Panc1 (cell line): ENCODE data around the gene KRT9. TPM values are rescaled to one million over a fixed set of nuclear protein-coding genes. Genes with fewer than 3 reads are reported as not detected.
A peak's percentile ranks its signal among the peaks of the same experiment; 100 is the strongest.

Experiments used
- ATAC-seq: fragments of 200-7000 bp; cut with Tn5 transposase; 2 replicates; pipeline ENCODE4 v1.9.1; 2020; ENCODE audit warnings: mild to moderate bottlenecking, moderate library complexity
- BruUV-seq: library from RNA; stranded (reverse); fragments of 400-500 nt; replicated peaks from 2 replicates; lab custom pipeline; 2021; lab: Mats Ljungman, UMichigan
- CTCF ChIA-PET: fragments of 300-600 bp; sonication (Branson Sonifier 250); formaldehyde crosslinking; loops from one replicate; lab custom pipeline; 2022; ENCODE audit warnings: antibody characterized with exemption; lab: Charles Lee
- POLR2A ChIA-PET: fragments of 300-600 bp; sonication (Branson Sonifier 250); formaldehyde crosslinking; loops from one replicate; lab custom pipeline; 2022; ENCODE audit warnings: antibody characterized with exemption; lab: Charles Lee
- DNase-seq: peaks from one replicate; pipeline ENCODE4 v3.0.0-alpha.2; 2010; ENCODE audit warnings: low read depth, low spot score
- H3K27ac ChIP-seq: 2 replicates; pipeline ENCODE4 v1.5.1; 2011; ENCODE audit warnings: mild to moderate bottlenecking, low read length, inconsistent platforms
- H3K27me3 ChIP-seq: fragments of 200-500 bp; sonication (Bioruptor generic); 2 replicates; pipeline ENCODE4 v1.6.0; 2014; ENCODE audit warnings: low read length, inconsistent platforms; ENCODE audit not compliant: control insufficient read depth, insufficient read depth
- H3K36me3 ChIP-seq: fragments of 200-500 bp; sonication (Bioruptor generic); 2 replicates; pipeline ENCODE4 v1.5.1; 2014; ENCODE audit warnings: inconsistent platforms, mild to moderate bottlenecking, low read length, moderate library complexity; ENCODE audit not compliant: control insufficient read depth, insufficient read depth
- H3K4me1 ChIP-seq: 2 replicates; pipeline ENCODE4 v1.5.1; 2011; ENCODE audit warnings: inconsistent platforms, mild to moderate bottlenecking, low read length, moderate library complexity; ENCODE audit not compliant: control insufficient read depth, insufficient read depth
- H3K4me3 ChIP-seq, 2 experiments: 2 replicates each; pipeline ENCODE4 v1.5.1; 2011 to 2012; ENCODE audit warnings: low read depth in 2 of 2, low read length in 2 of 2, mild to moderate bottlenecking in 2 of 2, inconsistent platforms in 1 of 2, moderate library complexity in 1 of 2
- H3K9me3 ChIP-seq: fragments of 200-500 bp; sonication (Bioruptor generic); 2 replicates; pipeline ENCODE4 v1.5.1; 2014; ENCODE audit warnings: low read depth, mild to moderate bottlenecking, inconsistent platforms, low read length, moderate library complexity; ENCODE audit not compliant: control insufficient read depth, insufficient read depth
- CTCF ChIP-seq: fragments of 450-650 bp; IDR thresholded peaks from 2 replicates; pipeline ENCODE4 v1.5.1; 2017; ENCODE audit warnings: mild to moderate bottlenecking
- POLR2AphosphoS5 ChIP-seq: IDR thresholded peaks from 2 replicates; pipeline ENCODE4 v1.6.1; 2012; ENCODE audit warnings: mild to moderate bottlenecking, low read depth, low read length, moderate library complexity
- REST ChIP-seq, 2 experiments: IDR thresholded peaks; 2 replicates each; pipeline ENCODE4 v1.6.1; 2011 to 2012; ENCODE audit warnings: low read depth in 2 of 2, control low read depth in 1 of 2, low read length in 1 of 2, mild to moderate bottlenecking in 1 of 2, moderate library complexity in 1 of 2; ENCODE audit not compliant: insufficient read depth in 1 of 2
- SIN3A ChIP-seq: IDR thresholded peaks from 2 replicates; pipeline ENCODE4 v1.6.1; 2012; ENCODE audit warnings: low read depth, mild to moderate bottlenecking, low read length, moderate library complexity, borderline replicate concordance; ENCODE audit not compliant: insufficient read depth
- TCF7L2 ChIP-seq: IDR thresholded peaks from 2 replicates; pipeline ENCODE4 v1.6.1; 2011; ENCODE audit warnings: mild to moderate bottlenecking, low read depth, low read length, inconsistent platforms
- in situ Hi-C: cut with HindIII; loops from 2 replicates; pipeline ENCODE4 v1.10.0; 2016; ENCODE audit warnings: low sequenced_read_pairs, low pct_unique_long_range_greater_than_20kb
- intact Hi-C: fragments of 100-400 bp; cut with micrococcal nuclease; formaldehyde crosslinking; loops from one replicate; pipeline ENCODE4 v1.10.0; 2022; ENCODE audit not compliant: unreplicated experiment
- total RNA-seq: library from RNA; stranded (reverse); gene quantifications from one replicate; pipeline ENCODE4 v1.2.1, GENCODE V29; 2021; ENCODE audit not compliant: unreplicated experiment

KRT9 gene
- total RNA-seq, 1 experiment from 2014 or later = not detected

- DNase-seq = no peak
- no peaks in the 10 kb centered on the region for H3K9me3 ChIP-seq
- no peak overlapping the region for H3K4me3 ChIP-seq
- intact Hi-C loops = no loop called here
- ChIA-PET POLR2A (interaction anchor here (0.7 kb wide), 2 partner anchors 62 to 372 kb away, joined by 3 to 5 read pairs; no protein-coding TSS in a partner anchor), CTCF (interaction anchor here (1.1 kb wide), 1 partner anchor 8 kb away, joined by 6 read pairs; no protein-coding TSS in a partner anchor)
- peak overlapping the region; percentile 70; the same call in 1 of the 2 replicates for H3K27ac ChIP-seq
- peaks cover 68% of the 10 kb centered on the region for H3K4me1 ChIP-seq
- H3K27me3 ChIP-seq = no peaks in the 10 kb centered on the region
- no peaks in the 10 kb centered on the region for H3K36me3 ChIP-seq
- no peak for TF ChIP-seq SIN3A
- TF ChIP-seq TCF7L2 = no peak
- TF ChIP-seq REST (IDR thresholded peaks at IDR 0.05; ENCODE audit: insufficient read depth in 1 of 2, low read depth in 2 of 2, low read length in 1 of 2) = no peak
- no peak for TF ChIP-seq POLR2AphosphoS5
- ATAC-seq = no peak
- no TSS peak for BruUV-seq
- in situ Hi-C loops = loop anchor here (25.0 kb wide), 1 partner anchor 102 kb away; no protein-coding TSS in a partner anchor
Observed at GRCh38 chr17:41534899-41535546, 36.8 kb downstream of the KRT9 start.

GRCh38 chr17:41533613-41534012 lies 38.2 kb downstream of the KRT9 start:
- no peaks in the 10 kb centered on the region for H3K27me3 ChIP-seq
- no peak overlapping the region for H3K4me3 ChIP-seq
- intact Hi-C loops (no loop called here), in situ Hi-C loops (loop anchor here (25.0 kb wide), 1 partner anchor 104 kb away; no protein-coding TSS in a partner anchor)
- BruUV-seq = no TSS peak
- no peak for ATAC-seq
- no peaks in the 10 kb centered on the region for H3K9me3 ChIP-seq
- DNase-seq = no peak
- peaks cover 72% of the 10 kb centered on the region for H3K4me1 ChIP-seq
- H3K36me3 ChIP-seq = no peaks in the 10 kb centered on the region
- ChIA-PET POLR2A (no interaction called here), CTCF (no interaction called here)
- peak overlapping the region; percentile 55; the same call in 1 of the 2 replicates for H3K27ac ChIP-seq
- TF ChIP-seq SIN3A (no peak), TCF7L2 (no peak), REST (IDR thresholded peaks at IDR 0.05; ENCODE audit: insufficient read depth in 1 of 2, low read depth in 2 of 2, low read length in 1 of 2) (no peak), POLR2AphosphoS5 (no peak), CTCF (no peak)
